NAMALWA (cell line): ENCODE measurements around the gene DEDD2.

ENCODE experiments used
- DNase-seq: peaks from one replicate; pipeline ENCODE4 v3.0.0-alpha.2; 2015; ENCODE audit warnings: low spot score

The DEDD2 gene

DNA sequence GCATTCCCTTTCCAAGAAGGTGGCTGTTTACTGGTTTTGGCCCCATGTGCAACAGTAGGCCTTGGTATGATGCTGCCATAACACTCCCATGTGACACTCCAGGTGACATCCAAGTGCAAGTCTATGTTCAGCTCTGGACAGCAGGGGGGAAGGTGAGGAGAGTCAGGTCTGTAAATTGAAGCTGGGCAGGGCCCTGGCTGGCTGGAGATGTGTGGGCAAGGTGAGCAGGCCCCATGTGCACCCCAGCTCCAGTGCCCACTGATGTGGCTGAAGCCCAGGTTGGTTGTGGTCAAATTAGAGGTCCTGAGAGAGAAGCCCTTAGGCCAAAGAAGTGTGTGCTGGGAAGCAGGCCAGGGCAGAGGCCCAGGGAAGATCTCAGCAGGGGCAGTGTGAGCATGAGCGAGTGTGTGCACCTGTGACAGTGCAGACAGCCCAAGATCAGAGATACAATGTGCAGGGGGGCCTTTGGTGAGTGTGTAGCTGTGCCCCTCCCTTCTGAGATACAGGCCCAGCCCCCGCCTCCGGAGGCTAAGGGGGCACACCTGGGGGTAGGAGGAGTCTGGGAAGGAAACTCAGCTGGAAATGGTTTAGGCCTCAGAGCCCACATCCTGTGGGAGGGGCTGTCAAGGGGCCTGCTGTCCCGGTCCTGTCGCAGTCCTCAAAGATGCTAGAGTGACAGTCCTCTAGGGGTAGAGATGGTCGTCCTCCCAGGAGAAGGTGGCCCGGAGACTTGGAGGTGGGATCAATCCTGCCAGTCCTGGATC is 18.6 kb downstream of the DEDD2 start:
- DNase-seq = peak; percentile 56

DNA sequence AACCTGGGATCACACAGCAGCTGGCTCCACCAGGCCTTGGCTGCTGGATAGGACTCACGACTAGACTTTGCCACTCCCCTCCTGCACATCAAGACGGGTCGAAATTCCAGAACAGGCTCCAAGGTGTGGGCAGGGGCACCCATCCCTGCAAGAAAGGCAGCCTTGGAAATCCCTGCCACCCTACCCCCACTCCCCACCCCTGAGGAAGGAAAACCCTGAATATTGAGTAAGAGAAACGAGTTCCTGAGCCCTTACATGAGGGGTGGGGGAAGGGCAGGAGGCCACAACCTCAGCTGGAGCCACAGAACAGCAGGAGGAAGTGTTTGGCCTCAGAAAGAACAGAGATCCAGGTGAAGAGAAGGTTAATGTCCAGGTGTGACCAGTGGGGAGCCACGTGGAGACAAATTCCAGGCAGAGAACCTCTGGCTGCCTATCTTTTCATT is 20.1 kb downstream of the DEDD2 start:
- DNase-seq = no peak

DNA sequence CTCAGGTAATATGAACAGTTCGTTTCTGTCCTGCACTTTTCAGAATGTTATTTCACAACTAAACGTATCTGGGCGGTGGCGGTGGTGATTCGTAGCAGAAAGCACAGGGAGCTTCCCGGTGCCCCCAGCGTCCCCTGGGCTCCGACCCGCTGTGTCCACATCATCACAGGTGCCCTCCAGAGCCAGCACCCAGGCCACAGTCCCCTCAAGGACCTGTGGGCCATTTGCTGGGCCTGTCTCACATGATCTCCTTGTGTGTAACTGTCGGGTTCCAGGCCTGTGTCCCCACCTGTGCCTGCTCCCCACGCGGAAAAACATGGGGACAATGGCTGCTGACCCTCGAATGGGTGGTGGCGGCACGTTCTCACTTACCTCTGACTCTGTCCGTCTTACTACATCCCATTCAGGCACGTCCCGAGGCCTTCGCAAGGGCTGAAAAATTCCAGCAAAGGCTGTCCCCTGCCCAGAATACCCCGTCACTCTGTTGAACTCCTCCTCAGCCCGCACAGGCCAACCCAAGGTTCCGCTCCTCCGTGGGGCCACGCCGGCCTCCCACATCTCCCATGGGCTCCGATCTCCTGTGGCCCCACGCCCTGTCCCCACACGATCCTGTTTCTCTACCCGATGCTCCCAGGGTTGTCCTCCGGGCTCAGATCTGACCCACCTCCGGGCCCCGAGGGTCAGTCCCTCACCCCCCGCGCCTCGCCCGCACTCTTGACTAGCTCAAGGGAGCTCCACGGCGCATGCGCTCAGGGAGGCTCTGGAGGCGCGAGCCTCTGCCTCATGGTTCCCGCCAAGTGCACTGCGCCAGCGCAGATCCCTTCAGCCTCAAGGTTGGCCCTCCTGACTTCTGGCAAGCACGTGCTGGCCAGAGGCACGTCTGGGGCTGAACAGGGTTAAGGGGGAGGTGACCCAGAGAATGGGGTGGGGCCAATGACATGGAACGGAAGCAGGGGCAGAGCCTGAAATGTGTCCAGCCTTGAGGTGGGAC is 21.2 kb downstream of the DEDD2 start:
- no peak for DNase-seq

DNA sequence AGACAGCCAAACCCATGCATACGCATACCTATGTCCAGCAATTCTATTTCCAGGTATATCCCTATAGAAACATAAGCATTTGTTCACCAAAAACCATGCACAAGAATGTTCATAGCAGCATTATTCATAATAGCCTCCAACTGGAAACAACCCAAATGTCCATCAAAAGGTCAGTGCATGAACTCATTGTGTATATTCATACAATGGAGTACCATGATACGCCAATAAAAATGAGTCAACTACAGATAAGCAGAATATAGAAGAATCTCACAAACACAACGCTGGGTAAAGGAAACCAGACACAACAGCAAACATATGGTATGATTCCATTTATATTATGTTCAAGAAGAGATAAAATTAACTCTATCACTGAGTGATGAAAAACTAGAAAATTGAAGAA is 23.8 kb downstream of the DEDD2 start:
- no peak for DNase-seq

DNA sequence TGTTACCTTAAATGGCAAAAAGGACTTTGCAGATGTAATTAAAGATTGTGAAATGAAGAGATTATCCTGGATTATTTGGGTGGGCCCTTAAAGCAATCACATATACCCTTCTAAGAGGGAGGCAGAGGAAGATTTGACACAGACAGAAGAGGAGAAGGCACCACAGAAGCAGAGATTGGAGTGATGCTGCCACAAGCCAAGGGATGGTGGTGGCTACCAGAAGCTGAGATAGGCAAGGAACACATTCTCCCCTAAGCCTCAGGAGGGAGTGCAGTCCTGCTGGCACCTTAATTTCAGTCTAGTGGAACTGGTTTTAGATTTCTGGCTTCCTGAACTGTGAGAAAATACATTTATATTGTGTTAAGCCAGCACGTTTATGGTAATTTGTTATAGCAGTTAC is 24.2 kb downstream of the DEDD2 start:
- DNase-seq = no peak

DNA sequence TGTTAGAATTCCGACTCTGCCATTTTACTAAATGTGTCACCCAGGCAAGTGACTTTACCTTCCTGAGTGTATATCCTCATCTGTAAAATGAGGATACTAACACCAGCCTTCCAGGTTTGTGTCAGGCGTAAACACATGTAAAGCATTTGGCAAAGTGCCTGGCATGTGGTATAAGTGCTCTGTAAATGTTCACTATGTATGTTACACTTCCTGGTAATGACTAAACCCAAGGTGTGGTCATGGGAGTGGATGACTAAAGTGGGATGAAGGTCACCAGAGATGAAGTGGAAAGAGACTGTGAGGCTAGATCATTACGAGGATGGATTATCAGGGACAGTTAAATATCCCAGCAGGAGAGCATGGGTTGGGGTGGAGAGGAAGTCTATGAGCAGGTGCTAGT is 25.6 kb downstream of the DEDD2 start:
- DNase-seq = no peak

DNA sequence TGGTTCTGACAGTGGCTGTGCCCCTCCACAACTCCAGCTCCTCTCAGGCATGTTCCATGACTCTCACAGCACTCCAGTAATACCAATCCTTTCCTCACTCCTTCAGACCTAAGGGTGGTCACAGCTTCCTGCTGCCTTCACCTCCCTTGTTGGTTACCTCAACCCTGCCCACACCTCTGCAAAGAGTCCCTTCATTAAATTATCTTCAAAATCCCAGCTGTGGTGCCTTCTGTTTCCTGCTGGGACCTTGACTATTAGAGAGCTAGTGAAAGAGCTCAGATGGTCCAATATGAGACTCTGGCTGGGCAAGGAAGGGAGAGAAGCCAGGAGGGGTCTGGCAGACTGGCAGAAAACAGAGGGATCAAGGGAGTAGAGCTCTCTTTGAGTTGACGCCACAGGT is 26.1 kb downstream of the DEDD2 start:
- no peak for DNase-seq

DNA sequence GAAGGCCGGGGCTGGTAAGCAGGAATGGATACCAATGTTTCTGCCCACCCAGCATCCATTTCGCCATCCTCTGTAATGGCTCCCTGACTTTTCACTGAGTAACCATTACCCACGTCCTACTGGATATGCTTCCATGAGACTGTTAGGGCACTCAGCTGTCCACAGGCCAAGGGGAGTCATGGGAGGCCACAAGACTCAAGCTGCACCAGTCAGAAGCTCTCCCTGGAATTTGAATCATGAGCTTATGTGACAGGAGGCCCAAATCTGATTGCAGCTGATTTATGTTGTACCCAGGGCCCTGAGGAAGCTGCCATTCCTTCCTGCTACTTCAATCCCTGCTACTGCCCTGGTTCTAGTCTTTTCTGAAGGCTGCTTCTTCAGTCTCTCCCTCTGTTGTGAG is 28.3 kb downstream of the DEDD2 start:
- DNase-seq = no peak

DNA sequence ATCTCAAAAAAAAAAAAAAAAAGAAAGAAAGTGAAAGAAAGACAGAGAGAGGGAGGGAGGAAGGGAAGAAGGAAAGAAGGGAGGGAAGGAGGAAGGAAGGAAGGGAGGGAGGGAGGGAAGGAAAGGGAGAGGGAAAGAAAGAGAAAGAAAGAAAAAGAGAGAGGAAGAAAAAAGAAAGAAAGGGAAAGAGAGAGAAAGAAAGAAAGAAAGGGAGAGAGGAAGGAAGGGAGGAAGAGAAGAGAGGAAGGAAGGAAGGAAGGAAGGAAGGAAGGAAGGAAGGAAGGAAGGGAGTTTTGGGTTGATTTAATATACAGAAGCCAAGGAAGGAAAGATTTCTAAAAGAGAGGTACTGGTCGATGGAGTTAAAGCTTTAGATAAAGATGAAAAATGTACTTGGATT is 28.8 kb downstream of the DEDD2 start:
- no peak for DNase-seq

DNA sequence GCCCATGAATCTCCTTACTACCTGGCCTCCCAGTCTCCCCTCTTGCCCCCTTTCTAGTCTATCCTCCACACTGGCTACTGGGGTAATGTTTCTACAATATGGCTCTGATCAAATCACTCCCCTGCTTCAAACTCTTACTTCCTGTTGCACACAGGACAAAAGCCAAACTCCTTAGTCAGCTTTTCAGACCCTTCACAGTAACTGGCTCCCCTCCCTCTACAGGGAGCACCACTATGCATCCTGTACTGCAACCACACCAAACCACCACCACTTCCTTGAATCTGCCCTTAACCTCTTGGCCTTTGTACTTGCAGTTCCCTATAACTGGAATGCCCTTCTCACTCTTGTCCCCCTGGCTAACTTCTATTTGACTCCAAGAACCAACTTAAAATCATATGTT is 32.2 kb downstream of the DEDD2 start:
- DNase-seq = no peak

DNA sequence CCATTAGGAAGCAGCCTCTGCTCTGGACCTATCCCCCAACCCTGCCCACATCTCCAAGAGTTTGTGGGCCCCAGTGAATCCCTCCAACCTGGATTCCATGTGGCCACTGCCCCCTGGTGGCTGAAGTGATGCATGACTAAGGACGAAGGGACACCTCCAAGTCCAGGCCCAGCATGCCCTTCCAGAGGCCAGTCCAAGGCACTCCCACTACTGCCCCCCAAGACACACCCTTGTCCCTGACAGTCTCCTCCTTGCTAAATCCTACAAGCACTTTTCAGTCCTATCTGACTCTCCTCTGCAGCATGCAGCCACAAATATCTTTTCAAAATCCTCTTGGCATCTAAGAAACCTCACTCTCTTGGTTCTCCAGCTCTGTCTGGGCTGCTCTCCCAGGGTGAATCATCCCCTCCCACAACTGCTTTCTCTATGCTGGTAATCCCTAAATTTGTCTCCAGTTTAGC is 33.0 kb downstream of the DEDD2 start:
- peak; percentile 79 for DNase-seq

DNA sequence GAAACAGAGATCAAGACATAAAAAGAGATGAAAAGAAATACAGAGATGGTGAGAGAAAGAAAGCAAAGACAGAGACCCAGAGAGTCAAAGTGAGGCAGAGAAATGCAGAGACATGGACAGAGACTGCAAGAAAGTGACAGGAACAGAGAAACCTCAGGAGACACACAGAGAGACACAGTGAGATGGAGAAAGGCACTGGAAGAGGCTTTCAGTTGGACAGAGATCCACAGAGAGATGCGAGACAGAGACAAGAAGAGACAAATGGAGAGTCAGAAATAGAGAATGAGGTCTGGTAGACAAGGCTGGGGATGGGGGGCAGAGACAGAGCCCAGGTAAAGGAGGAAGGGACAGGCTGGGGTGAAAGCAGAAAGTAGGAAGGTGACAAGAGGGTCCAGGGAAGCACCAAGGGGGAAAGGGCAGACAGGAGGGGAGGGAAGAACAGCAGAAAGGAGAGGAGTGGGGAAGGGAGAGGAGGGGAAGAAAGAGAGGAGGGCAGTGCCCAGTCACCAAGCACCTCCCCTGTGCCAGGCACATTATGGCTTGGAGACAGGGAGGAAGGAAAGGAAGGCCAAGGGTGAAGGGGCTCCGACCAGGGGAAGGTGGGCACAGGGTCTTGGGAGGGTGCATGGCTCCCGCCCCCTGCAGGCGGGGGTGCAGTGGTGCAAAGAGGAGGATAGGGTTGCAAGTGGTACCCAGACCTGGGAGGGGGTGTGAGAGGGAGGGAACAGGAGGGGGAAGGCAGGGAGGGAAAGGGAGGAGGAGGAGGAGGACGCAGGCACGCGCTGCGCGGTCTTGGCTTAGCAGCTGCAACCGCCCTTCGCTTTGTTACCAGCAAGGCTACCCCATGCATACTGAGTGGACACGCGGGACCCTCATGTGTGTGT is 38.4 kb downstream of the DEDD2 start:
- DNase-seq = peak; percentile 68

DNA sequence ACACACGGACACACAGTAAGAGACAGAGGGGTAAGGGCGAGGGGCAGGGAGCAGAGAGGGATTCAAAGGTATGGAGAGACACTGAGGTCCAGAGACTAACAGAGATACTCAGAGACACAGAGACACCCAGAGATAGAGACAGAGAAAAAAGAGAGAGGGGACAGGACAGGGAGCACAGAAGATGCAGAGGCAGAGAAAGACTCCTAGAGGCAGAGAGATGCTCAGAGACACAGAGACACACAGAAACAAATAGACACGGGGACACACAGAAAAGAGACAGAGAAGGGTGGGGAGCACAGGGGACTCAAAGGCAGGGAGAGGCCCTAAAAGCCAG is 39.8 kb downstream of the DEDD2 start:
- DNase-seq = no peak

DNA sequence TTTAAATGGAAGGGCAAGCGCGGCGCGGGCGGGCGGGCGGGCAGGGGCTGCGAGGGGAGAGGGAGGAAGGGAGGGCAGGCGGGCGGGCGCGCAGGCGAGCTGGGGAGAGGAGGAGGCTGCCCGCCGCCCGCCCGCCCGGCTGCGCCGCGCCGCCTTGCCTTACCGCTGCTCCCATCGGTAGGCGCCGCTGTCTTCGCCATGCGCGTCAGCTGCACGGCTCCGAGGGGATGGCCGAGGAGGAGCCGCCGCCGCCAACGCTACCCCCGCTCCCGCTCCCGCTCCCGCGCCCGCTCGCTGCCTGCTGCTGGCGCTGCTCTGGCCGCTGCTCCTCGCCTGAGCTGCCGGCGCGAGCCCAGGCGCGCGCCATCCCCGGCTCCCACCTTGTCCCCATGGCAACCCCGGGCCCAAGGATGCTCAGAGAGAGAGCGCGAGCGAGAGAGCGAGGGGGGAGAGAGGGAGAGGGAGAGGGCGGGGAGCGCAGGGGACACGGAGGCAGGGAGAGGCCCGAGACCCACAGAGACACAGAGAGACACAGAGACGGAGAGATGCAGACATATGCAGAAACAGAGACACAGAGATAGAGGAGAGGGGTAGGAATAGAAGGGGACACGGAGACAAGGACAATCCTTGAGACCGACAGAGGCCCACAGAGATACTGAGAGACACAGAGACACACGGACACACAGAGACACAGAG is 40.3 kb downstream of the DEDD2 start:
- DNase-seq = peak; percentile 80

DNA sequence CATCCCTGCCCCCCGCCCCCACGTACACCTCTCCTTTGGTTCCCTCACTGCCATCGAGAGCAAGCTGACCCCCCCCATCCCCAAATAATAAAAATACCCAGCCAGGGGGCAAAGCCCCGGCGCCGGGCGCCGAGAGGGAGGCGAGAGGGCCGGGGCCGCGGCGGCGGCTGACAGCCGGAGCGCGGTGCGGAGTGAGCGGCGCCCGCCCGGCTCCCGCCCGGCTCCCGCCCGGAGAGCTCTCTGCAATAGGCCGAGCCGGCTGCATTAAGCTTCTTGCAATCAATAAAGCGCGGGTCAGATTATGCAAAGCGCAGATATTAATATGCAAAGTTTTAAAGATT is 40.9 kb downstream of the DEDD2 start:
- DNase-seq = no peak

DNA sequence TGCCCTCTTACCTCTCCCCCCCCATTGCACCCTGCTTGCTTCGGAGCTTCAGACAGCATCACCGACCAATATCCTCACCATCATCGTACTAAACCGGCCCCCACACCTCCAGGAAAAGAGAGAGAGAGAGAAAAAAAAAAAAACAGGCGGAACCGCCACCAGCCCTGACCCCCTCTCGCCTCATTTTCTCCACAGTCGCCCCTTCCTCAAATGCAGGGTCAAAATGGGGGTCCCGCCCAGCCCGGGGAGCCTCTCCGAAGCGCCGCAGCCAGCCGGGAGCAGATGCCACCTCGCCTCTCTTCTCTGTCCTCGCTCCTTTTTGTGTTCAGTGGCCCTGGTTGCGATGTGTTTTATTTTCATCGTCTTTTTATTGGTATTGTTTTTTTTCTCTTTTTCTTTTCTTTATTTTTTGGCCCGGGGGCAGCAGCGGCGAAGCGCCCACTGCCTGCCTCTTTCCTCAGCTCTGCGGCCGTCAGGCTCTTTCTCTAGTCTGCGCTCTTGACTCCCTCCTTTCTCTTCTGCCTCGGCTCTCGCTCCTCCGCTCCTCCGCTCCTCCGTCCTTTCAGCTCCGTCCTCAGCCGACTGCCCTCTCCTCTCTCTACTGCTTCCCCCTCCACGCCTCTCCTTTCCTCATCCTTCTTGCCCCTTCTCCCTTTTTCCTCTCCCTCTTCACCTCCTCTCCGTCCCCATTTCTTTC is 41.4 kb downstream of the DEDD2 start:
- no peak for DNase-seq

DNA sequence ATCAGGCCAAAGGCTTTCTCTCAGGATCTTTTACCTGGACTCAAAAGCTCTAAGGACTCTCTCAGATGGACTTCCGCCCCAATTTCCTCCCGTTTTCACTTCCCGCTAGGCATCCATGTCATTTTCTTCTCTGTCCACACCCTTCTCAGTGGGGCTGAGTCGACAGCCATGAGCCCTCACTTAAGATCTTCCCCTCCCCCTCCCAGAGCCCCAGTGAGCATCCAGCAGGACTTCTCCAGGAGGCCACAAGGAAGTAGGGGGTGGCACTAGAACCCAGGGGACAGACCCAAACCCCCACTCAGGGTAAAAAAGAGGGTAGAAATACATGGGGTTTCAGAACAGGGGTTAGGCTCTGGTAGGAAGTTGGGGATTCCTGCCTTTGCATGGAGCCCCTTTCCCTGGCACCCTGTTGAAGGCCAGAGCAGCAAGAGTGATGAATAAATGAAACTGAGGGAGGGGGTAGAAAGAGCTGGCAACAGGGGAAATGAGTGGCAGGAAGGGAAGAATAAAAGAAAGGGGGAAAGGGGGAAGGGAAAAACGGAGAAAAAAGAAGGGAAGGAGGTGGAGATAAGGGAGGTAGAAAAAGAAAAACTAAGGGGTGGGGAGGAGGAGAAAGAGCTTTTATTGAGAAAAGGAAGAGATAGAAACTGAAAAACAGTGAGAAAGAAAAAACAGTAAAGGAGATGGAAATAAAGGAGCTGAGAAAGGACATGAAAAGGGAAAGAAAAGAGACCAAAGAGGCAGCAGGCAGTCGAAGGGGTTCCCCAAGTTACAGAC is 42.3 kb downstream of the DEDD2 start:
- no peak for DNase-seq

DNA sequence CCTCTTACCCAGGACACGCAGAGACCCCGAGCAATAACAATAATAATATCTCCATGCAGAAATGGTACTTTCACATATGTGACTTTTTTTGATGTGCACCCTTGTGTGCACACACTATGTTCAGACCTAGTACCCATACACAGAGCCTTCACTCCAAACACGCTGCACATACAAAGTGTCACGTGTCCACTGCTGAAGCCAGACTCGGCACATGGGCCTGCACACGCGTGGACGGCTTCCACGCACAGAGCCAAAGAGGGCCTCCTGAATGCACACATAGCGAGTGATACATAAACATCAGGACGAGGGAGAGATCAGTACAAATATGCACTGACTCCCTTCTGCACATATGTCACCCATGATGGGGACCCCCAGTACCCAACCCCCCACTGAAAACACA is 43.3 kb downstream of the DEDD2 start:
- no peak for DNase-seq

DNA sequence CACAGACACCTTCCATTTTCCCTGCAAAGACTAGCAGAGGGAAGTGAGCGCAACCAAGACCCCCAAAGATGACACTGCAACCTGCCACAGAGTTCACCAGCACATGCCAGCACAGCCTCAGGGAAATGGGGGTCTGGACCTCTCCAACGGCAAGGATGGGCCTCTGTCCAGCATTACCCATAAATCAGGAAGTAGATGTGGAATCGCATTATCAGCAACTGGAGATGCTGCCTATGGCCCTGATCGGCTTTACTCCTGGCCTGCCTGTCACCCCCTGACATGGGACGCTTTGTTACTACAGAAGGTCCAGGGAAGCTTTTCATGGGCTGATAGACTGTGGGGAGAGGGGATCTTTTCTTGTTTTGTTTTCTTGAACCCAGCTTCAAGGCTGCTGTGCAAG is 43.8 kb downstream of the DEDD2 start:
- no peak for DNase-seq

DNA sequence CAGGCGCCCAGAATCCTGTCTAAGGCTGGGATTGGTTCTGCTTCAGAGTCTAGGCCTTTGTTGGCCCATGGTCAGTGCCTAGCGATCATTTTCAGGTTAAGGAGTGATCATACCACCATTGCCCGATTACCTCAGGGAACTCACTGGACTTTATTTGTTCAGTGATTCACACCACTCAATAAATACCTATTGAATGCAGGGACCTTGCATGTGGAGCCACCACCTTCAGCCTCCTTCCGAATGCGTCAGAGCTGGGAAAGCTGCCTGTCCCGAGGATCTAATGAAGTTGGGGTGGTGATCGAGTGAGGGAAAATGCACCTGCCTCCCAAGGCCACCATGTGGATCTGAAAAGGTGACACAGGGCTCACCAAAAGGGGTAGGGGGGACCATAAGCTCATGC is 45.2 kb downstream of the DEDD2 start:
- no peak for DNase-seq
